ENCODE data around the gene CTIF.

CTIF gene

DNA sequence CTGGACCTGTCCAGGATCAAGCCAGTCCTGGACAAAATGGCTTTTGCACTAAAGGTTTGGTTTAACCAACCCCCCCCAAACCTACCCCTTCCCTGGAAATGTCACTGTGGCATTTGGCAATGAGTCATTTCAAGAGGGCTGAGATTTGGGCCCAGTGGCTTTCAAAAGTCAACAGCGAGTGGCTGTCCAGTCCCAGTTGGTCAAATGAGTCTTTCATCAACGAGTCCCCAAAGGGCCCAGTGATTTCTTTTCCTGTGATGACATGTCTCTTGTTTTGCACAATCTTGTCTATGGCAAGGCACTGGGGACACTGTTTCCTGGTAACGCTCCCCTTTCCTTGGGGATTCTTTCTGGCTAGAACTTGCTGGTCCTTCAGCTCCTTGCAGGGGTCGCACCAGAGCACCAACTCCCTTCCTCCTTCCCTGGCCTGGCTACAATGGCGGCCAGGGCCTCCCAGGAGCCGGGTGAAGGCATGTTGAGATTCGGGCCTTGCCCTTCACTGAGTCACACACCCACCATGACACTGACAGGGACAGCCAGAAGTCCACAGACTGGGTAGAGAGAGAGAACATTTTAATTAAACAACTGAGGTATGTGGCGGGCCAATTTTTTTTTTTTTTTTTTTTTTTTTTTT is 324.7 kb downstream of the CTIF start:
- H3K4me2 ChIP-seq (ENCODE audit: low read depth, low read length): no peak overlapping the region
- H3K9me2 ChIP-seq (replicated peaks; ENCODE audit: insufficient read depth, low read length): no peaks in the 10 kb centered on the region
- H3K36me3 ChIP-seq (replicated peaks; ENCODE audit: insufficient read depth, low read length): no peaks in the 10 kb centered on the region
- no peaks in the 10 kb centered on the region for H3K9me3 ChIP-seq (replicated peaks; ENCODE audit: insufficient read depth, low read length)
- H3K79me2 ChIP-seq (ENCODE audit: low read length): no peaks in the 10 kb centered on the region
- no peak overlapping the region for H2AFZ ChIP-seq (ENCODE audit: low read length)
- no peak for DNase-seq
- H3K9ac ChIP-seq (ENCODE audit: low read length): no peak overlapping the region
- peaks cover 20% of the 10 kb centered on the region for H3K4me1 ChIP-seq (ENCODE audit: low read length)
- peaks cover 14% of the 10 kb centered on the region for H3F3A ChIP-seq (ENCODE audit: insufficient read depth, low read length)
- no peak overlapping the region for H3K4me3 ChIP-seq (ENCODE audit: low read length)
- no peaks in the 10 kb centered on the region for H3K27me3 ChIP-seq (replicated peaks; ENCODE audit: insufficient read depth, low read length)
- TF ChIP-seq EZH2phosphoT487 (IDR thresholded peaks at IDR 0.05; ENCODE audit: low read length) (no peak), EZH2 (optimal IDR thresholded peaks at IDR 0.05; ENCODE audit: low read depth, low read length) (no peak)
- TF ChIP-seq, protein P1, sequence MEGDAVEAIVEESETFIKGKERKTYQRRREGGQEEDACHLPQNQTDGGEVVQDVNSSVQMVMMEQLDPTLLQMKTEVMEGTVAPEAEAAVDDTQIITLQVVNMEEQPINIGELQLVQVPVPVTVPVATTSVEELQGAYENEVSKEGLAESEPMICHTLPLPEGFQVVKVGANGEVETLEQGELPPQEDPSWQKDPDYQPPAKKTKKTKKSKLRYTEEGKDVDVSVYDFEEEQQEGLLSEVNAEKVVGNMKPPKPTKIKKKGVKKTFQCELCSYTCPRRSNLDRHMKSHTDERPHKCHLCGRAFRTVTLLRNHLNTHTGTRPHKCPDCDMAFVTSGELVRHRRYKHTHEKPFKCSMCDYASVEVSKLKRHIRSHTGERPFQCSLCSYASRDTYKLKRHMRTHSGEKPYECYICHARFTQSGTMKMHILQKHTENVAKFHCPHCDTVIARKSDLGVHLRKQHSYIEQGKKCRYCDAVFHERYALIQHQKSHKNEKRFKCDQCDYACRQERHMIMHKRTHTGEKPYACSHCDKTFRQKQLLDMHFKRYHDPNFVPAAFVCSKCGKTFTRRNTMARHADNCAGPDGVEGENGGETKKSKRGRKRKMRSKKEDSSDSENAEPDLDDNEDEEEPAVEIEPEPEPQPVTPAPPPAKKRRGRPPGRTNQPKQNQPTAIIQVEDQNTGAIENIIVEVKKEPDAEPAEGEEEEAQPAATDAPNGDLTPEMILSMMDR (IDR thresholded peaks at IDR 0.05; ENCODE audit: low read length): no peak
- H4K20me1 ChIP-seq (ENCODE audit: insufficient read depth, low read length): no peaks in the 10 kb centered on the region
- no peak overlapping the region for H3K27ac ChIP-seq (ENCODE audit: low read length)

DNA sequence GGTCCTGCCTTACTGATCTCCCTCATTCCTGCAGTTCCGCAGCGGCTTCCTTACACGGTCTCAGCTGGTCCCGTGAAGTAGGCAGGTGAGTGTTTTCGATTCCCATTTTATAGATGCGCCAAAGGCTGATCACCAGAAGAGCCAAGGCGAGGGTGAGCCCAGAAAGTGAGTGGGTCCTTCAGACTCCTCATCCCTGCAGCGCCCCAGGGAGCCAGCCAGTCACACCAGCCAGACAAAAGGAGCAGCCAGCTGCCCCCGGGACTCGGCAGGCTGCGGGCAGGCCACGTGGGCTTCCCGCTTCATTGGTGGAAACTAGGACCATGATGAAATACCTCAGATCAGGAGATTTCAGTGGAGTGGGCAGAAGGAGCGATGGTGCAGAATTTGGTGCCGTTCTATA is 326.0 kb downstream of the CTIF start:
- no peak for DNase-seq
- Histone ChIP-seq H3K79me2 (ENCODE audit: low read length) (no peaks in the 10 kb centered on the region), H3K4me3 (ENCODE audit: low read length) (no peak overlapping the region), H3F3A (ENCODE audit: insufficient read depth, low read length) (peaks cover 26% of the 10 kb centered on the region), H2AFZ (ENCODE audit: low read length) (no peak overlapping the region), H4K20me1 (ENCODE audit: insufficient read depth, low read length) (no peaks in the 10 kb centered on the region), H3K9me3 (replicated peaks; ENCODE audit: insufficient read depth, low read length) (no peaks in the 10 kb centered on the region), H3K27me3 (replicated peaks; ENCODE audit: insufficient read depth, low read length) (no peaks in the 10 kb centered on the region), H3K4me1 (ENCODE audit: low read length) (peaks cover 33% of the 10 kb centered on the region), H3K27ac (ENCODE audit: low read length) (no peak overlapping the region), H3K9me2 (replicated peaks; ENCODE audit: insufficient read depth, low read length) (no peaks in the 10 kb centered on the region), H3K4me2 (ENCODE audit: low read depth, low read length) (no peak overlapping the region), H3K36me3 (replicated peaks; ENCODE audit: insufficient read depth, low read length) (no peaks in the 10 kb centered on the region), H3K9ac (ENCODE audit: low read length) (no peak overlapping the region)
- TF ChIP-seq, protein P1 (IDR thresholded peaks at IDR 0.05; ENCODE audit: low read length): no peak
- TF ChIP-seq EZH2 (optimal IDR thresholded peaks at IDR 0.05; ENCODE audit: low read depth, low read length) (no peak), EZH2phosphoT487 (IDR thresholded peaks at IDR 0.05; ENCODE audit: low read length) (no peak)

DNA sequence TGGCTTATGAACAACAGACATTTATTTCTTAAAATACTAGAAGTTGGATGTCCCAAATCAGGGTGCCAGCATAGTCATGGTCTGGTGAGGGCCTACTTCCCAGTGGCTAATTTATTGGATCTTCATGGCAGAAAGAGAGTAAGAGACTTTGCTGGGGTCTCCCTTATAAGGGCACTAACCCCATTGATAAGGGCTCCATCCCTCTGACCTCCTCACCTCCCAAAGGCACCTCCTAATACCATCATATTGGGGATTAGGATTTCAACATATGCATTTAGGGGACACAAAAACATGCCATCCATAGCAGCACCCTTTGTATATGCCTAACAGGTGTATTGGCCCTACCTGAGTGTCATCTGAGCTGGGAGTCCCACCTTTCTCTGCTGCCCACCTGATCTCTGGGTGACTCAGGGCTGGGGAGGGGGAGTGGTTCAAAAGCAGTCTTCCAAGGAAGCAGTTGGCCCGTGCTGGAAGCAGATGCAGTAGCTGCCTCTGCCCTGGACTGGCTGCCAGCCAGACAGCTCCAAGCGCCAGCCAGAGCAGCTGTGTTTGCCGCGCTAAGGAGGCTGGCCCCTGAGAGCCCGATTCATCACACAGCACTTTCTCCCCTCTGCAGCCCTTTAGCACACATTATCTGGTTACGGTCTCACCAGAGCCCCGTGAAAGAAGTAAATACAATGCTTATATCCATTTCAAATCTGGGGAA is 327.4 kb downstream of the CTIF start:
- DNase-seq: no peak
- TF ChIP-seq, protein P1 (IDR thresholded peaks at IDR 0.05; ENCODE audit: low read length): no peak
- no peak for TF ChIP-seq EZH2phosphoT487 (IDR thresholded peaks at IDR 0.05; ENCODE audit: low read length)
- no peak for TF ChIP-seq EZH2 (optimal IDR thresholded peaks at IDR 0.05; ENCODE audit: low read depth, low read length)

More for the DNA sequence above, 327.4 kb downstream of the CTIF start:
- no peak overlapping the region for H3K4me3 ChIP-seq (ENCODE audit: low read length)
- H3F3A ChIP-seq (ENCODE audit: insufficient read depth, low read length): peaks cover 26% of the 10 kb centered on the region
- H4K20me1 ChIP-seq (ENCODE audit: insufficient read depth, low read length): no peaks in the 10 kb centered on the region
- peaks cover 33% of the 10 kb centered on the region for H3K4me1 ChIP-seq (ENCODE audit: low read length)
- no peak overlapping the region for H3K27ac ChIP-seq (ENCODE audit: low read length)
- H3K27me3 ChIP-seq (replicated peaks; ENCODE audit: insufficient read depth, low read length): no peaks in the 10 kb centered on the region
- H2AFZ ChIP-seq (ENCODE audit: low read length): no peak overlapping the region
- H3K4me2 ChIP-seq (ENCODE audit: low read depth, low read length): no peak overlapping the region
- H3K79me2 ChIP-seq (ENCODE audit: low read length): no peaks in the 10 kb centered on the region
- no peaks in the 10 kb centered on the region for H3K9me3 ChIP-seq (replicated peaks; ENCODE audit: insufficient read depth, low read length)
- no peaks in the 10 kb centered on the region for H3K36me3 ChIP-seq (replicated peaks; ENCODE audit: insufficient read depth, low read length)
- H3K9me2 ChIP-seq (replicated peaks; ENCODE audit: insufficient read depth, low read length): no peaks in the 10 kb centered on the region
- H3K9ac ChIP-seq (ENCODE audit: low read length): no peak overlapping the region

All from MM.1S (cell line).